ENCODE data around the gene DNM2. TPM values are rescaled to one million over a fixed set of nuclear protein-coding genes. Genes with fewer than 3 reads are reported as not detected.

DNM2 gene
- total and polyA plus RNA-seq, 10 of the 15 experiments (the other 5 are each of a cell fraction or from before 2014, with no cell fraction given) = 1.2 to 146 (median 68.9) TPM

DNA sequence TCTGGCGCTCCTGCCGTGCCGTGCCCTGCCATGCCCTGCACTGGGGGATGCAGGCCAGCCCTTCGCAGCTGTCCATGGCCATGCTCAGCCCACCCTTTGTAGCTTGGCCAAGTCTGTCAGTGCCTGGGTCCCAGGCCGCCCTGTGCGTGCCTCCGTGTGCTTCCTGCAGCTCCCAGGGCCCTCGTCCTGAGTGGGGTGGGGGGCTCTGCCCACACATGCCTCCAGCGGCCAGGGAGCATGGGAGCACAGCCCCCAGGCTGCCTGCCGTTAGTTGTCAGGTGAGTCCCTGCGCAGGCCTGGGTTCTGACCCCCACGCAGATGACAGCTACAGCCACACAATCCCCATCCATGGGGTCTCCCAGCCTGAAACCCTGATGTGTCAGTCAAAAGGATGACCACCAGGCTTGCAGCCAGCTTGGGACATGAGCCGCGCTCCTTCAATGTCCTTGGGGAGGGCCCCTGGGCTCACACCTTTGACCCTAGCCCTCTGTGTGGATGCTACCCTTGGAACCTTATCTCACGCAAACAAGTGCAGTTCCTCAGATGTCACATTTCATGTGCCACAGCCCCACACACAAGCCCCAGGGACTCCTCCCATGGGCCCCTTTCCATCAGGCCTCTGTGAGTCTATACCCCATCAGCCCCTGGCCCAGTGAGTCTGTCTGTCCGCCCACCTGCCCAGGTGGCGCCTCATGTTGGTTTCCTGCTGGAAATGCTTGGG lies 93.7 kb downstream of the DNM2 start:
- Histone ChIP-seq H3K27me3 (replicated peaks in 1 of 2; ENCODE audit: control insufficient read depth in 2 of 2, insufficient read depth in 2 of 2, low read length in 1 of 2) (no peaks in the 10 kb centered on the region), H3K4me1 (ENCODE audit: control insufficient read depth, insufficient read depth, low read length) (no peaks in the 10 kb centered on the region; the same call in 1 of the 2 replicates), H3K4me3 (no peak overlapping the region), H3K36me3 (ENCODE audit: control insufficient read depth in 2 of 2, insufficient read depth in 2 of 2, low read length in 1 of 2) (peaks cover 0 to 17% of the 10 kb centered on the region in 2 experiments; a peak in 3 of 4 replicates), H3K4me2 (ENCODE audit: control insufficient read depth, insufficient read depth) (no peak overlapping the region), H3K9me3 (replicated peaks; ENCODE audit: control insufficient read depth, insufficient read depth, low read length) (no peaks in the 10 kb centered on the region), H3K79me2 (ENCODE audit: control insufficient read depth, insufficient read depth, low read length) (no peaks in the 10 kb centered on the region), H3K9ac (ENCODE audit: control insufficient read depth, insufficient read depth, low read length) (no peak overlapping the region), H3K27ac (ENCODE audit: control insufficient read depth, insufficient read depth) (no peak overlapping the region), H2AFZ (ENCODE audit: control insufficient read depth, low read depth, low read length) (no peak overlapping the region), H4K20me1 (ENCODE audit: control insufficient read depth, insufficient read depth) (no peaks in the 10 kb centered on the region; the same call in 1 of the 2 replicates)
- ATAC-seq (no peak), FAIRE-seq (no peak), DNase-seq (ENCODE audit: low read depth, low spot score) (no peak)
- in situ Hi-C loops (cut with MboI) = no loop called here
- RAD21 ChIA-PET (ENCODE audit: unreplicated experiment) = no interaction called here
- SMC1A ChIA-PET (ENCODE audit: uncharacterized antibody, unreplicated experiment) = no interaction called here
- BruUV-seq (replicated peaks) = no TSS peak
- intact Hi-C loops (cut with micrococcal nuclease; ENCODE audit: unreplicated experiment) = no loop called here
- CTCF ChIA-PET = no interaction called here
- POLR2A ChIA-PET = interaction anchor here (1.1 kb wide), 1 partner anchor 9 kb away, joined by 3 read pairs; no protein-coding TSS in a partner anchor
- TF ChIP-seq MYB (IDR thresholded peaks at IDR 0.05; ENCODE audit: borderline replicate concordance, low read depth, low read length) (no peak), POLR2A (IDR thresholded peaks at IDR 0.05; ENCODE audit: low read depth, low read length) (peak; percentile 58; the same call in 1 of the 2 replicates)
- WGBS (ENCODE audit: insufficient coverage, insufficient replicate concordance, low lambda C conversion rate, missing lambda C conversion rate) = 91% methylated on average over 17 of the region's 17 CpGs

DNA sequence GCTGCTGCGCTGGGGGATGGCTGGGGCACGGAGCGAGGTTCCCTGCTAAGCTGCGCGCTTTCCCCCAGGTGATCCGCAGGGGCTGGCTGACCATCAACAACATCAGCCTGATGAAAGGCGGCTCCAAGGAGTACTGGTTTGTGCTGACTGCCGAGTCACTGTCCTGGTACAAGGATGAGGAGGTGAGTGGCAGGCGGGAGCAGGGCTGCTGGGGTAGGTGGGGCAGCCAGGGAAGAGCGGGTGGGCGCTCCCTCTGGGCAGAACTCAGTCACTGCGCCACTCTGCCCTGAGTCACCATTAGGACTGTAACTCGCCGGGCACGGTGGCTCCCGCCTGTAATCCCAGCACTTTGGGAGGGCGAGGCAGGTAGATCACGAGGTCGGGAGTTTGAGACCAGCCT lies 94.3 kb downstream of the DNM2 start:
- no peak for FAIRE-seq
- no peak overlapping the region for H3K4me2 ChIP-seq (ENCODE audit: control insufficient read depth, insufficient read depth)
- H3K27me3 ChIP-seq (replicated peaks in 1 of 2; ENCODE audit: control insufficient read depth in 2 of 2, insufficient read depth in 2 of 2, low read length in 1 of 2) = no peaks in the 10 kb centered on the region
- ChIA-PET SMC1A (ENCODE audit: uncharacterized antibody, unreplicated experiment) (no interaction called here), RAD21 (ENCODE audit: unreplicated experiment) (no interaction called here), POLR2A (interaction anchor here (1.1 kb wide), 1 partner anchor 9 kb away, joined by 3 read pairs; no protein-coding TSS in a partner anchor), CTCF (no interaction called here)
- DNase-seq (ENCODE audit: low read depth, low spot score) = no peak
- H3K9me3 ChIP-seq (replicated peaks; ENCODE audit: control insufficient read depth, insufficient read depth, low read length) = no peaks in the 10 kb centered on the region
- no peaks in the 10 kb centered on the region; the same call in 1 of the 2 replicates for H4K20me1 ChIP-seq (ENCODE audit: control insufficient read depth, insufficient read depth)
- H3K4me1 ChIP-seq (ENCODE audit: control insufficient read depth, insufficient read depth, low read length) = no peaks in the 10 kb centered on the region; the same call in 1 of the 2 replicates
- no peak overlapping the region for H3K9ac ChIP-seq (ENCODE audit: control insufficient read depth, insufficient read depth, low read length)
- in situ Hi-C loops (cut with MboI) = no loop called here
- no peaks in the 10 kb centered on the region for H3K79me2 ChIP-seq (ENCODE audit: control insufficient read depth, insufficient read depth, low read length)
- BruUV-seq (replicated peaks) = no TSS peak
- ATAC-seq = no peak
- H3K27ac ChIP-seq (ENCODE audit: control insufficient read depth, insufficient read depth) = no peak overlapping the region
- H3K36me3 ChIP-seq (ENCODE audit: control insufficient read depth in 2 of 2, insufficient read depth in 2 of 2, low read length in 1 of 2) = peaks cover 0 to 17% of the 10 kb centered on the region in 2 experiments; a peak in 3 of 4 replicates
- 95% methylated on average over 18 of the region's 19 CpGs for WGBS (ENCODE audit: insufficient coverage, insufficient replicate concordance, low lambda C conversion rate, missing lambda C conversion rate)
- intact Hi-C loops (cut with micrococcal nuclease; ENCODE audit: unreplicated experiment) = no loop called here
- no peak overlapping the region for H3K4me3 ChIP-seq
- no peak overlapping the region for H2AFZ ChIP-seq (ENCODE audit: control insufficient read depth, low read depth, low read length)
- TF ChIP-seq, protein P1, sequence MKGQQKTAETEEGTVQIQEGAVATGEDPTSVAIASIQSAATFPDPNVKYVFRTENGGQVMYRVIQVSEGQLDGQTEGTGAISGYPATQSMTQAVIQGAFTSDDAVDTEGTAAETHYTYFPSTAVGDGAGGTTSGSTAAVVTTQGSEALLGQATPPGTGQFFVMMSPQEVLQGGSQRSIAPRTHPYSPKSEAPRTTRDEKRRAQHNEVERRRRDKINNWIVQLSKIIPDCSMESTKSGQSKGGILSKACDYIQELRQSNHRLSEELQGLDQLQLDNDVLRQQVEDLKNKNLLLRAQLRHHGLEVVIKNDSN (IDR thresholded peaks at IDR 0.05; ENCODE audit: borderline replicate concordance, extremely low read length, insufficient read depth, low read depth, low read length) = no peak
- TF ChIP-seq TCF12 (IDR thresholded peaks at IDR 0.05; ENCODE audit: low read depth, low read length) = no peak
- no peak for TF ChIP-seq POU2F2 (IDR thresholded peaks at IDR 0.05; ENCODE audit: borderline replicate concordance, low read depth, low read length)
- no peak for TF ChIP-seq JUND (IDR thresholded peaks at IDR 0.05; ENCODE audit: low read depth, low read length)
- TF ChIP-seq, protein P2, sequence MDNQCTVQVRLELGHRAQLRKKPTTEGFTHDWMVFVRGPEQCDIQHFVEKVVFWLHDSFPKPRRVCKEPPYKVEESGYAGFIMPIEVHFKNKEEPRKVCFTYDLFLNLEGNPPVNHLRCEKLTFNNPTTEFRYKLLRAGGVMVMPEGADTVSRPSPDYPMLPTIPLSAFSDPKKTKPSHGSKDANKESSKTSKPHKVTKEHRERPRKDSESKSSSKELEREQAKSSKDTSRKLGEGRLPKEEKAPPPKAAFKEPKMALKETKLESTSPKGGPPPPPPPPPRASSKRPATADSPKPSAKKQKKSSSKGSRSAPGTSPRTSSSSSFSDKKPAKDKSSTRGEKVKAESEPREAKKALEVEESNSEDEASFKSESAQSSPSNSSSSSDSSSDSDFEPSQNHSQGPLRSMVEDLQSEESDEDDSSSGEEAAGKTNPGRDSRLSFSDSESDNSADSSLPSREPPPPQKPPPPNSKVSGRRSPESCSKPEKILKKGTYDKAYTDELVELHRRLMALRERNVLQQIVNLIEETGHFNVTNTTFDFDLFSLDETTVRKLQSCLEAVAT (IDR thresholded peaks at IDR 0.05) = no peak
- TF ChIP-seq, protein P3, sequence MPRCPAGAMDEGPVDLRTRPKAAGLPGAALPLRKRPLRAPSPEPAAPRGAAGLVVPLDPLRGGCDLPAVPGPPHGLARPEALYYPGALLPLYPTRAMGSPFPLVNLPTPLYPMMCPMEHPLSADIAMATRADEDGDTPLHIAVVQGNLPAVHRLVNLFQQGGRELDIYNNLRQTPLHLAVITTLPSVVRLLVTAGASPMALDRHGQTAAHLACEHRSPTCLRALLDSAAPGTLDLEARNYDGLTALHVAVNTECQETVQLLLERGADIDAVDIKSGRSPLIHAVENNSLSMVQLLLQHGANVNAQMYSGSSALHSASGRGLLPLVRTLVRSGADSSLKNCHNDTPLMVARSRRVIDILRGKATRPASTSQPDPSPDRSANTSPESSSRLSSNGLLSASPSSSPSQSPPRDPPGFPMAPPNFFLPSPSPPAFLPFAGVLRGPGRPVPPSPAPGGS (IDR thresholded peaks at IDR 0.05; ENCODE audit: borderline replicate concordance, insufficient read depth, low read depth, low read length, poor library complexity, severe bottlenecking) = no peak
- TF ChIP-seq RFX5 (IDR thresholded peaks at IDR 0.05; ENCODE audit: low read depth, low read length) = no peak
- no peak for TF ChIP-seq HDAC2 (IDR thresholded peaks at IDR 0.05)
- no peak for TF ChIP-seq FOXM1 (IDR thresholded peaks at IDR 0.05; ENCODE audit: low read depth, low read length)
- TF ChIP-seq, protein P4, sequence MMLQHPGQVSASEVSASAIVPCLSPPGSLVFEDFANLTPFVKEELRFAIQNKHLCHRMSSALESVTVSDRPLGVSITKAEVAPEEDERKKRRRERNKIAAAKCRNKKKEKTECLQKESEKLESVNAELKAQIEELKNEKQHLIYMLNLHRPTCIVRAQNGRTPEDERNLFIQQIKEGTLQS (IDR thresholded peaks at IDR 0.05; ENCODE audit: borderline replicate concordance, extremely low read depth, low read depth, low read length) = no peak
- no peak for TF ChIP-seq BCL11A (IDR thresholded peaks at IDR 0.05; ENCODE audit: low read depth, low read length)
